NCI-H524 treated with DMSO at 0.1 percent for 48 hours (cell line): ENCODE measurements around the gene CCDC185.
"Not testable (repeated sequence)": the region's sequence is repeated elsewhere in the genome, so short reads cannot be mapped to it uniquely, and the experiment has no call there.

Source experiments
- DNase-seq: peaks from one replicate; lab custom pipeline; 2025; lab: John Stamatoyannopoulos, UW

Gene CCDC185

GRCh38 chr1:223394706-223395105 lies 1.5 kb downstream of the CCDC185 start:
- no peak for DNase-seq

- DNase-seq: not testable (repeated sequence)
Observed at GRCh38 chr1:223399393-223399792, 6.2 kb downstream of the CCDC185 start.

- no peak for DNase-seq
Observed at GRCh38 chr1:223401873-223402789, 8.9 kb downstream of the CCDC185 start.

DNA sequence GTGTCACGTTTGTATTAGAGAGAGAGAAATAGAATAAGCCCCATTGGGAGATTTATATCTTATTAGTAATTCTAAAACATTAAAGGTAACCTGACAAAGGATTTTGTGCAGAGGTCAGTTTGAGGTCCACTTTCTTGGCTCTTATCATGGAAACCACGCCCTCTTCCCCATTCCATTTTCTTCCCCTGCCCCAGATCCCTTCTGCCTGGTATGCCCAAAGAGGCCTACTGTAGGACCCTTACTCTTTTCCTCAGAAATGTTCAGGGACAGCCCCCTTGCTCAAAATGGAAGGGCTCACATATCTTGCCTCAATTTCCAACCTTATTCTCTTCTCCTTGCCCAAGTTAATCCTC lies 9.6 kb downstream of the CCDC185 start:
- no peak for DNase-seq

GRCh38 chr1:223403184-223403815 lies 10.1 kb downstream of the CCDC185 start:
- no peak for DNase-seq

GRCh38 chr1:223405507-223405906 lies 12.3 kb downstream of the CCDC185 start:
- DNase-seq: no peak

- no peak for DNase-seq
Observed at GRCh38 chr1:223410036-223410435, 16.8 kb downstream of the CCDC185 start.

GRCh38 chr1:223411309-223411708 lies 18.1 kb downstream of the CCDC185 start:
- no peak for DNase-seq

DNA sequence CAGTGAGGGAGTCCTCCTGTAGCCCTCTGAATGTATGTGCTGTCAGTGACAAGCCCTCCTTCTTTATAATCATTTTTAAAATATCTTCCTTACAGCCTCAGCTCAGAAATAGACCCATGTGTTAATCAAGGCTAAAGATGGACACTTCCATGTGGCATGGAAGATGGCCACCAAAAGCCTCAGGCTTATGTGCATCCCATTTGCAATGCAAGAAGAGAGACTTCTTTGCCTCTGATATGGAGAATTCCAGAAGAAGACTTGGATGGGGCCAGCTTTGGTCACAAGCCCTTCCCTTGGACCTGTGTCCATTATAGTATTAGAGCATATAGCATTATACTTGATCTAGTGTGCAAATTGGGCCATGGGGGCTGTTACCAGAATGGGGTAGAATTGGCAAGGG lies 18.5 kb downstream of the CCDC185 start:
- no peak for DNase-seq

DNA sequence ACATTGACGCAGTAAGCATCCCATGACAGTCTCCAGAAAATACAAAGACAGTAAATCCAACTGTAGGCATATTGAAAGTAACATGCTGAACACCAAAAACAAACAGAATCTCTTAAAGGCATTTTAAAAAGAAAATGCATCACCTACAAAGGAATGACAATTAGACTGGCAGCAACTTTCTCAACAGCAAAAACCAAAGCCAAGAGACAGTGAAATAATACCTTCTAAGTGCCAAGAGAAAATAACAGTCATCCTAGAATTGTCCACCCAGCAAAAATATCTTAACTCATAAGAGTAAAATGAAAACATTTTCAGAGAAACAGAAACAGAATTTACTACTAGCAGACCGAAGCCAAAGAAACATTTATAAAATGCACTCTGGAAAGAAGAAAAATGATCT lies 20.0 kb downstream of the CCDC185 start:
- DNase-seq: no peak

GRCh38 chr1:223417444-223417843 lies 24.2 kb downstream of the CCDC185 start:
- DNase-seq: no peak

DNA sequence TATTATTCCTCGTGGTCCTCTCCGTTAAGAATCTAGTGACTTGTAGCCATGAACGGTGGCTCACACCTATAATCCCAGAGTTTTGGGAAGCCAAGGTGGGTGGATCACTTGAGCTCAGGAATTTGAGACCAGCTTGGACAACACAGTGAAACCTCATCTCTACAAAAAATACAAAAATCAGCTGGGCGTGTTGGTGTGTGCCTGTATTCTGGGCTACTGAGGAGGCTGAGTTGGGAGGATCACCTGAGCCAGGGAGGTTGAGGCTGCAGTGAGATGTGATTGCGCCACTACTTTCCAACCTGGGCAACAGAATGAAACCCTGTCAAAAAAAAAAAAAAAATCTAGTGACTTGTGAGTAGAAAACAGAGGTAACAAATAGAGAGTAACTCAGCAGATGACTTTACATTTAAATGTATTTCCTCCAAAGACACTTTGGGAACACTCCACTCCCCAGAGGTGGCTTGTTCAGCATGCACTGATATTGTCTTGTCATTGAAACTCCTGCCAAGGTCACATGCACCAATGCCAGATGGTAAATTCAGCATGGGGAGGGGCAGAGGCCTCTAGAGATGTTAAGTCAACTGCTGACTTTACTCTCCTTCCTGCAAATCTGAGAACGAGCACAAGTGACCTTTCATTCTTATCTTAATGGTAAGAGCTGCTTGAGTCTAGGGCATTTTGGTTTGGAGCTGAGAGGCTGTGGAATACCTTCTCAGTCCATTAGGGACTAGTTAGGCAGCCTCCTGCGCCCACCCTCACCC lies 24.9 kb downstream of the CCDC185 start:
- DNase-seq: no peak

GRCh38 chr1:223419115-223419514 lies 25.9 kb downstream of the CCDC185 start:
- DNase-seq: no peak

- DNase-seq: no peak
Observed at GRCh38 chr1:223419561-223419960, 26.3 kb downstream of the CCDC185 start.

DNA sequence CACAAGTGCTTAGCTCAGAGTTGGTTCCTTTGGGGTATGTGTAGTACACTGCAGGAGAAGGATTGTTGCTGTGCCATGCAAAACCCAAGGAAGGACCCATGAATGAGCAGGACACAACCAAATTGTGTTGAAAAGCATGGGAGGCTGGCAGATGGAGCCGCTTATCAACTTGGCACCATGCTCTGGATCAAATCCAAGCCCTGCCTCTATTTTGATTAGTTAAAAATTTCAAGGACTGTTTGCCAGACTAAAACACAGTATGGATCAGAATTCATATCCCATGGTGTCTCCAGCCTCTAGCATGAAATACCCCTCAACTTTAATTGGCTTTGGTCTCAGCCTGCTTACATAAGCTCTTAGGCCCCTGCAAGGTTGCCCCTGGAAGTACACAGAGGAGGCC lies 27.8 kb downstream of the CCDC185 start:
- DNase-seq: no peak

GRCh38 chr1:223421676-223422075 lies 28.5 kb downstream of the CCDC185 start:
- DNase-seq: no peak

- DNase-seq: no peak
Observed at GRCh38 chr1:223422911-223423310, 29.7 kb downstream of the CCDC185 start.

GRCh38 chr1:223423641-223424233 lies 30.5 kb downstream of the CCDC185 start:
- DNase-seq: no peak

DNA sequence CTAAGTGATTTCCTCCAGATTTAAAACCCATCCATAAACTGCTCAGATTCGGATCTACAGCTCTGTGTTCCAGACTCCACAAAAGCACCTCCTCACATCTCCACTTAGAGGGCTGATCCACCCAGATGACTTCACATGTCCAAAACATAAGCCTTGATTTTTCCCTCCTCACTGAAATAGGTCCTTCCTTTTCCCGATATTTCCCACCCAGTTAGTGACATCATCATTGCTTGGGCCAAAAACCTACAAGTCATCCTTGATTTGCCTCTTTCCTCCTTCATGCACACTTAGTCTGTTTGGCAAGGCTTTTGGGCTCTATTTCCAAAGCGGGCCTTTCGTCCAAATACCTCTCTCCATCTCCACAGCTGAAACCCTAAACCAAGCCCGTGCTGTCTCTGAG lies 32.3 kb downstream of the CCDC185 start:
- DNase-seq: no peak

DNA sequence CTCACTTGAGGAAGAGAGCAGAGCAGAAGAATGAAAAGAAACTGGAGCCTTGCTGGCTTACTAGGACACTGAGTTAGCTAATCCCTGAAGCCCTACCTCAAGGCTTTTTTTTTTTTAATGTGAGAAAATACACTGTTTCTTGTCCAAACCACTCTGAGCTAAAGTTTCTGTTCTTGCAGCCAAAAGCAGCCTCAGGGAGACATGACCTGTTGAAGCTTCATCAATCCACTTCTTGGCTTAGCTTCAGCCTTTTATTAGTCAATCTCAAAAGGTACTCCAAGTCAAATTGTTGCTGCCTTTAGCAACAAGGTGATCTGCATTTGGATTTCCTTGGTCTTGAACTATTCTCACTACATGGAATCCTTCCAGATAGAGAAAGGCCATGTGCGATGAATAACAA lies 33.7 kb downstream of the CCDC185 start:
- no peak for DNase-seq

- DNase-seq: no peak
Observed at GRCh38 chr1:223429313-223429731, 36.1 kb downstream of the CCDC185 start.

DNA sequence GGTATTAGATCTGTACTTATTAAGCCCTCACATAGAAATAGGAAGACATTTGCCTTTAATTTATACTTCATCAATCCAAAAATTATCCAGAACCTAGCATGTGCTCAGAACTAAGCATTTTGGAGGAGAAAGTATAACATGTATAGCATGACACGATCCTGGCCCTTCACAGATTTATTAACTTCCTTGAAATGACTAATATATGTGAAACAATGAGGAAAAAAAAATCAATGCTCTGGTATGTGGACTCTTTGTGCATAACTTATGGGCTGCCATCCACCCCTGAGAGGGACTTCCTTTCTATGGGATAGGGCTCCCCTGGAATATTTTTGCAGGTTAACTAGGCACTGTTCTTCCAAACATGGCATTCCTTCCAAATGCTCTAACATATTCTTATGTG lies 36.6 kb downstream of the CCDC185 start:
- DNase-seq: no peak
